ENCODE measurements around the gene PLA2R1. TPM values are rescaled to one million over a fixed set of nuclear protein-coding genes. Genes with fewer than 3 reads are reported as not detected.

PLA2R1 gene
- total RNA-seq, 4 donors from 2014 or later = 86.0 to 246 (median 152) TPM

- no peaks in the 10 kb centered on the region for H3K27me3 ChIP-seq
- H3K27ac ChIP-seq = no peak overlapping the region
- H3K4me1 ChIP-seq = no peaks in the 10 kb centered on the region
- TF ChIP-seq, protein P1, sequence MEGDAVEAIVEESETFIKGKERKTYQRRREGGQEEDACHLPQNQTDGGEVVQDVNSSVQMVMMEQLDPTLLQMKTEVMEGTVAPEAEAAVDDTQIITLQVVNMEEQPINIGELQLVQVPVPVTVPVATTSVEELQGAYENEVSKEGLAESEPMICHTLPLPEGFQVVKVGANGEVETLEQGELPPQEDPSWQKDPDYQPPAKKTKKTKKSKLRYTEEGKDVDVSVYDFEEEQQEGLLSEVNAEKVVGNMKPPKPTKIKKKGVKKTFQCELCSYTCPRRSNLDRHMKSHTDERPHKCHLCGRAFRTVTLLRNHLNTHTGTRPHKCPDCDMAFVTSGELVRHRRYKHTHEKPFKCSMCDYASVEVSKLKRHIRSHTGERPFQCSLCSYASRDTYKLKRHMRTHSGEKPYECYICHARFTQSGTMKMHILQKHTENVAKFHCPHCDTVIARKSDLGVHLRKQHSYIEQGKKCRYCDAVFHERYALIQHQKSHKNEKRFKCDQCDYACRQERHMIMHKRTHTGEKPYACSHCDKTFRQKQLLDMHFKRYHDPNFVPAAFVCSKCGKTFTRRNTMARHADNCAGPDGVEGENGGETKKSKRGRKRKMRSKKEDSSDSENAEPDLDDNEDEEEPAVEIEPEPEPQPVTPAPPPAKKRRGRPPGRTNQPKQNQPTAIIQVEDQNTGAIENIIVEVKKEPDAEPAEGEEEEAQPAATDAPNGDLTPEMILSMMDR (IDR thresholded peaks at IDR 0.05) = no peak
- no peak for TF ChIP-seq POLR2A (IDR thresholded peaks at IDR 0.05)
- intact Hi-C loops (cut with DNase I) = no loop called here
- H3K4me3 ChIP-seq (replicated peaks in 1 of 3) = no peak overlapping the region
- no peaks in the 10 kb centered on the region for H3K9me3 ChIP-seq
- 90 to 95% methylated on average over 2 of the region's 2 CpGs for WGBS, 2 donors
- no peak for DNase-seq
- H3K36me3 ChIP-seq = no peaks in the 10 kb centered on the region
These were observed 6.5 kb upstream of the PLA2R1 start for GRCh38 chr2:160068906-160069305.

GRCh38 chr2:160064916-160065315 is 2.5 kb upstream of the PLA2R1 start:
- TF ChIP-seq POLR2A (IDR thresholded peaks at IDR 0.05) = no peak
- TF ChIP-seq, protein P1 (IDR thresholded peaks at IDR 0.05) = no peak
- H3K4me1 ChIP-seq = peaks cover 7 to 24% of the 10 kb centered on the region in 2 donors
- 86 to 96% methylated on average over 1 of the region's 1 CpG for WGBS, 2 donors
- H3K27ac ChIP-seq = no peak overlapping the region
- H3K36me3 ChIP-seq = no peaks in the 10 kb centered on the region
- H3K27me3 ChIP-seq = no peaks in the 10 kb centered on the region
- H3K9me3 ChIP-seq = no peaks in the 10 kb centered on the region
- no peak for DNase-seq
- intact Hi-C loops (cut with DNase I) = no loop called here
- H3K4me3 ChIP-seq (replicated peaks in 1 of 3) = no peak overlapping the region

DNA sequence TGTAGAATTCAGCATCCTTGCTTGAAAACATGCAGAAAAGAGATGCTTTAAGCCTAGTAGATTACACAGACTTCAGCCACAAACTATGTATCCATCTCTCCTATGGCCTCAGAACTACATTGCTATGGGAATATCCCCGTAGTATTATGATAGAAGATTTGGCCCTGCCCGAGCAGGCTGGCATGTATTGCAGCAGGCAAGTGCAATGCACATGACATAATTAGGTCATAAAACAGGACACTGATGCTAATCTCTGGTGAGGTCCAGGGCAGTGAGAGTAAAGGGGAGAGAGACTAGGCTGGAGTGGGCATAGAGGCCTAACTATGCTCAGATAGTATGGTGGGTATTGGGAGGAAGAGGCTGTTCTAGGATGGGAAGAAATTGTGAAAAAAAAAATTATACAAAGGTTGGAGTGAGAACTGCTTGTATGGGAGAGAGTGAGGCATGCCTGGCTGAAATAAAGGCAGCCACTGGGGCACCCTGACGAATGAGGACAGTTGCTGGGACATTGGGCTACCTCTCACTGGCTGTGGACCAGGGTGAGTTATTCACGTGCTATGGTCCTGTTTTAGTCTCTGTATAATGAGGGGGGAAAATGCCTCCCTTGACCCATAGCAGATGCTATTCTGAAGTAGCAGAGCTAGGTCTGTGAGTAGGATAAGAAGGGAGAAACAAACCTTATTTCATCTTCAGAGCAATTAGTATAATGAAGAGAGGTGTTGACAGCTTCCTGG is 1.6 kb upstream of the PLA2R1 start:
- no peak for DNase-seq
- WGBS, 2 donors = 89 to 94% methylated on average over 4 of the region's 4 CpGs
- no peak for TF ChIP-seq POLR2A (IDR thresholded peaks at IDR 0.05)
- TF ChIP-seq, protein P1 (IDR thresholded peaks at IDR 0.05) = no peak
- intact Hi-C loops (cut with DNase I) = no loop called here
- Histone ChIP-seq H3K27ac (no peak overlapping the region), H3K27me3 (no peaks in the 10 kb centered on the region), H3K9me3 (no peaks in the 10 kb centered on the region), H3K36me3 (no peaks in the 10 kb centered on the region), H3K4me3 (replicated peaks in 1 of 3) (no peak overlapping the region), H3K4me1 (peaks cover 16 to 32% of the 10 kb centered on the region in 2 donors)

- Histone ChIP-seq H3K9me3 (no peaks in the 10 kb centered on the region), H3K36me3 (no peaks in the 10 kb centered on the region), H3K27ac (peak overlapping the region in 2 of 3 donors; percentile 78 to 91), H3K27me3 (no peaks in the 10 kb centered on the region), H3K4me3 (replicated peaks in 1 of 3) (peak overlapping the region in 1 of 3 donors; percentile 86), H3K4me1 (peaks cover 20 to 38% of the 10 kb centered on the region in 2 donors)
- no peak for DNase-seq
- WGBS, 2 donors = 56 to 60% methylated on average over 5 of the region's 5 CpGs
- TF ChIP-seq, protein P1 (IDR thresholded peaks at IDR 0.05) = no peak
- TF ChIP-seq POLR2A (IDR thresholded peaks at IDR 0.05) = no peak
- intact Hi-C loops (cut with DNase I) = no loop called here
These were observed 856 bp upstream of the PLA2R1 start for GRCh38 chr2:160063271-160063670.

- Histone ChIP-seq H3K36me3 (no peaks in the 10 kb centered on the region), H3K27ac (peak overlapping the region; percentile 78 to 91 (median 78)), H3K27me3 (no peaks in the 10 kb centered on the region), H3K9me3 (no peaks in the 10 kb centered on the region), H3K4me3 (replicated peaks in 1 of 3) (peak overlapping the region; percentile 37 to 86 (median 74)), H3K4me1 (peaks cover 33 to 51% of the 10 kb centered on the region in 2 donors)
- intact Hi-C loops (cut with DNase I) = no loop called here
- DNase-seq = peak; percentile 51 to 58
- TF ChIP-seq, protein P1 (IDR thresholded peaks at IDR 0.05) = no peak
- no peak for TF ChIP-seq POLR2A (IDR thresholded peaks at IDR 0.05)
- WGBS, 2 donors = 6 to 10% methylated on average over 9 to 12 of the region's 27 CpGs
These were observed 497 bp downstream of the PLA2R1 start for GRCh38 chr2:160061944-160062291.

Data from thyroid gland (tissue), 4 donors.